Testis (tissue), 2 donors: ENCODE results near the gene SRGAP1.

ENCODE experiments used
- CTCF ChIP-seq, 3 experiments: fragments of 450-650 bp in 2 of 3; fragments of 200-600 bp in 1 of 3; sonication (generic) in 1 of 3; IDR thresholded peaks; one replicate each; pipeline ENCODE4 v1.5.1; 2016 to 2019; ENCODE audit warnings: antibody characterized with exemption in 3 of 3, mild to moderate bottlenecking in 2 of 3, moderate library complexity in 1 of 3
- POLR2A ChIP-seq: fragments of 450-650 bp; IDR thresholded peaks from one replicate; pipeline ENCODE4 v1.6.1; 2017; ENCODE audit warnings: antibody characterized with exemption, mild to moderate bottlenecking, moderate library complexity

GRCh38 chr12:63985945-63986344 is 141.4 kb downstream of the SRGAP1 start:
- TF ChIP-seq CTCF (IDR thresholded peaks at IDR 0.05) (no peak), POLR2A (no peak)
